Panc1 (cell line): ENCODE data around the gene INKA1. TPM values are rescaled to one million over a fixed set of nuclear protein-coding genes. Genes with fewer than 3 reads are reported as not detected.

ENCODE experiments used
- ATAC-seq: fragments of 200-7000 bp; cut with Tn5 transposase; 2 replicates; pipeline ENCODE4 v1.9.1; 2020; ENCODE audit warnings: mild to moderate bottlenecking, moderate library complexity
- Bru-seq: library from RNA; stranded (reverse); fragments of 400-500 nt; gene quantifications from one replicate; lab custom pipeline; 2021; lab: Mats Ljungman, UMichigan
- BruChase-seq, 2 experiments: library from RNA; stranded (reverse); fragments of 400-500 nt; gene quantifications; one replicate each; lab custom pipeline; 2021; lab: Mats Ljungman, UMichigan
- BruUV-seq: library from RNA; stranded (reverse); fragments of 400-500 nt; replicated peaks from 2 replicates; lab custom pipeline; 2021; lab: Mats Ljungman, UMichigan
- CTCF ChIA-PET: fragments of 300-600 bp; sonication (Branson Sonifier 250); formaldehyde crosslinking; loops from one replicate; lab custom pipeline; 2022; ENCODE audit warnings: antibody characterized with exemption; lab: Charles Lee
- POLR2A ChIA-PET: fragments of 300-600 bp; sonication (Branson Sonifier 250); formaldehyde crosslinking; loops from one replicate; lab custom pipeline; 2022; ENCODE audit warnings: antibody characterized with exemption; lab: Charles Lee
- DNase-seq: peaks from one replicate; pipeline ENCODE4 v3.0.0-alpha.2; 2010; ENCODE audit warnings: low read depth, low spot score
- H3K27ac ChIP-seq: 2 replicates; pipeline ENCODE4 v1.5.1; 2011; ENCODE audit warnings: mild to moderate bottlenecking, low read length, inconsistent platforms
- H3K27me3 ChIP-seq: fragments of 200-500 bp; sonication (Bioruptor generic); 2 replicates; pipeline ENCODE4 v1.6.0; 2014; ENCODE audit warnings: low read length, inconsistent platforms; ENCODE audit not compliant: control insufficient read depth, insufficient read depth
- H3K36me3 ChIP-seq: fragments of 200-500 bp; sonication (Bioruptor generic); 2 replicates; pipeline ENCODE4 v1.5.1; 2014; ENCODE audit warnings: inconsistent platforms, mild to moderate bottlenecking, low read length, moderate library complexity; ENCODE audit not compliant: control insufficient read depth, insufficient read depth
- H3K4me1 ChIP-seq: 2 replicates; pipeline ENCODE4 v1.5.1; 2011; ENCODE audit warnings: inconsistent platforms, mild to moderate bottlenecking, low read length, moderate library complexity; ENCODE audit not compliant: control insufficient read depth, insufficient read depth
- H3K4me3 ChIP-seq, 2 experiments: 2 replicates each; pipeline ENCODE4 v1.5.1; 2011 to 2012; ENCODE audit warnings: low read depth in 2 of 2, low read length in 2 of 2, mild to moderate bottlenecking in 2 of 2, inconsistent platforms in 1 of 2, moderate library complexity in 1 of 2
- H3K9me3 ChIP-seq: fragments of 200-500 bp; sonication (Bioruptor generic); 2 replicates; pipeline ENCODE4 v1.5.1; 2014; ENCODE audit warnings: low read depth, mild to moderate bottlenecking, inconsistent platforms, low read length, moderate library complexity; ENCODE audit not compliant: control insufficient read depth, insufficient read depth
- CTCF ChIP-seq: fragments of 450-650 bp; IDR thresholded peaks from 2 replicates; pipeline ENCODE4 v1.5.1; 2017; ENCODE audit warnings: mild to moderate bottlenecking
- POLR2AphosphoS5 ChIP-seq: IDR thresholded peaks from 2 replicates; pipeline ENCODE4 v1.6.1; 2012; ENCODE audit warnings: mild to moderate bottlenecking, low read depth, low read length, moderate library complexity
- SIN3A ChIP-seq: IDR thresholded peaks from 2 replicates; pipeline ENCODE4 v1.6.1; 2012; ENCODE audit warnings: low read depth, mild to moderate bottlenecking, low read length, moderate library complexity, borderline replicate concordance; ENCODE audit not compliant: insufficient read depth
- TCF7L2 ChIP-seq: IDR thresholded peaks from 2 replicates; pipeline ENCODE4 v1.6.1; 2011; ENCODE audit warnings: mild to moderate bottlenecking, low read depth, low read length, inconsistent platforms
- in situ Hi-C: cut with HindIII; loops from 2 replicates; pipeline ENCODE4 v1.10.0; 2016; ENCODE audit warnings: low sequenced_read_pairs, low pct_unique_long_range_greater_than_20kb
- intact Hi-C: fragments of 100-400 bp; cut with micrococcal nuclease; formaldehyde crosslinking; loops from one replicate; pipeline ENCODE4 v1.10.0; 2022; ENCODE audit not compliant: unreplicated experiment
- long read RNA-seq: library from polyadenylated mRNA; unstranded; transcript quantifications from one replicate; pipeline ENCODE4 v2.0.0, GENCODE V29; 2021; ENCODE audit not compliant: unreplicated experiment
- polyA plus RNA-seq: library from polyadenylated mRNA; unstranded; fragments of >200 nt; gene quantifications from one replicate; pipeline ENCODE4 v1.2.1, GENCODE V29; 2012; ENCODE audit warnings: missing spikeins; ENCODE audit not compliant: insufficient read length
- total RNA-seq: library from RNA; stranded (reverse); gene quantifications from one replicate; pipeline ENCODE4 v1.2.1, GENCODE V29; 2021; ENCODE audit not compliant: unreplicated experiment
- TF ChIP-seq, protein P1 (sequence below), 2 experiments: IDR thresholded peaks; 2 replicates each; pipeline ENCODE4 v1.6.1; 2011 to 2012; ENCODE audit warnings: low read depth in 2 of 2, control low read depth in 1 of 2, low read length in 1 of 2, mild to moderate bottlenecking in 1 of 2, moderate library complexity in 1 of 2; ENCODE audit not compliant: insufficient read depth in 1 of 2

The INKA1 gene
- total RNA-seq (2.2 TPM), Bru-seq, nascent RNA (percentile 19 among the genes with signal in this experiment), BruChase-seq, experiment 1, labeled RNA remaining after a 2-hour chase (percentile 32 among the genes with signal in this experiment), BruChase-seq, experiment 2, labeled RNA remaining after a 6-hour chase (not detected)
- polyA plus RNA-seq = 2.8 TPM
- long read RNA-seq = 0 reads

- Histone ChIP-seq H3K36me3 (no peaks in the 10 kb centered on the region), H3K4me3 (peak within 1 kb of the TSS; percentile 80), H3K27me3 (no peaks in the 10 kb centered on the region), H3K9me3 (no peaks in the 10 kb centered on the region), H3K4me1 (no peaks in the 10 kb centered on the region), H3K27ac (peak within 1 kb of the TSS; percentile 61)
- intact Hi-C loops (loop anchor here (1.0 to 5.0 kb wide), 2 partner anchors 36 to 104 kb away; no protein-coding TSS in a partner anchor), in situ Hi-C loops (no loop called here)
- TF ChIP-seq SIN3A = no peak
- TF ChIP-seq CTCF = peak; percentile 87
- TF ChIP-seq, protein P1, sequence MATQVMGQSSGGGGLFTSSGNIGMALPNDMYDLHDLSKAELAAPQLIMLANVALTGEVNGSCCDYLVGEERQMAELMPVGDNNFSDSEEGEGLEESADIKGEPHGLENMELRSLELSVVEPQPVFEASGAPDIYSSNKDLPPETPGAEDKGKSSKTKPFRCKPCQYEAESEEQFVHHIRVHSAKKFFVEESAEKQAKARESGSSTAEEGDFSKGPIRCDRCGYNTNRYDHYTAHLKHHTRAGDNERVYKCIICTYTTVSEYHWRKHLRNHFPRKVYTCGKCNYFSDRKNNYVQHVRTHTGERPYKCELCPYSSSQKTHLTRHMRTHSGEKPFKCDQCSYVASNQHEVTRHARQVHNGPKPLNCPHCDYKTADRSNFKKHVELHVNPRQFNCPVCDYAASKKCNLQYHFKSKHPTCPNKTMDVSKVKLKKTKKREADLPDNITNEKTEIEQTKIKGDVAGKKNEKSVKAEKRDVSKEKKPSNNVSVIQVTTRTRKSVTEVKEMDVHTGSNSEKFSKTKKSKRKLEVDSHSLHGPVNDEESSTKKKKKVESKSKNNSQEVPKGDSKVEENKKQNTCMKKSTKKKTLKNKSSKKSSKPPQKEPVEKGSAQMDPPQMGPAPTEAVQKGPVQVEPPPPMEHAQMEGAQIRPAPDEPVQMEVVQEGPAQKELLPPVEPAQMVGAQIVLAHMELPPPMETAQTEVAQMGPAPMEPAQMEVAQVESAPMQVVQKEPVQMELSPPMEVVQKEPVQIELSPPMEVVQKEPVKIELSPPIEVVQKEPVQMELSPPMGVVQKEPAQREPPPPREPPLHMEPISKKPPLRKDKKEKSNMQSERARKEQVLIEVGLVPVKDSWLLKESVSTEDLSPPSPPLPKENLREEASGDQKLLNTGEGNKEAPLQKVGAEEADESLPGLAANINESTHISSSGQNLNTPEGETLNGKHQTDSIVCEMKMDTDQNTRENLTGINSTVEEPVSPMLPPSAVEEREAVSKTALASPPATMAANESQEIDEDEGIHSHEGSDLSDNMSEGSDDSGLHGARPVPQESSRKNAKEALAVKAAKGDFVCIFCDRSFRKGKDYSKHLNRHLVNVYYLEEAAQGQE (IDR thresholded peaks at IDR 0.05; ENCODE audit: insufficient read depth in 1 of 2, low read depth in 2 of 2, low read length in 1 of 2) = peak in 1 of 2 experiments; percentile 62; a peak in 1 of 4 replicates
- no peak for TF ChIP-seq POLR2AphosphoS5
- TF ChIP-seq TCF7L2 = no peak
- ChIA-PET CTCF (interaction anchor here (0.5 to 2.7 kb wide), 10 partner anchors 12 to 244 kb away, joined by 3 to 19 read pairs (median 5); partner anchors contain the start of gene MON1A), POLR2A (interaction anchor here (0.6 kb wide), 1 partner anchor 68 kb away, joined by 12 read pairs; no protein-coding TSS in a partner anchor)
- DNase-seq = peak; percentile 64
- ATAC-seq = peak; percentile 90
- no TSS peak for BruUV-seq
Measured at GRCh38 chr3:49802719-49803464, at the start of gene INKA1. Gene INKA1, plus strand, starts transcription at chr3:49803261. Its CDS starts 132 bp downstream, at chr3:49803393.

DNA sequence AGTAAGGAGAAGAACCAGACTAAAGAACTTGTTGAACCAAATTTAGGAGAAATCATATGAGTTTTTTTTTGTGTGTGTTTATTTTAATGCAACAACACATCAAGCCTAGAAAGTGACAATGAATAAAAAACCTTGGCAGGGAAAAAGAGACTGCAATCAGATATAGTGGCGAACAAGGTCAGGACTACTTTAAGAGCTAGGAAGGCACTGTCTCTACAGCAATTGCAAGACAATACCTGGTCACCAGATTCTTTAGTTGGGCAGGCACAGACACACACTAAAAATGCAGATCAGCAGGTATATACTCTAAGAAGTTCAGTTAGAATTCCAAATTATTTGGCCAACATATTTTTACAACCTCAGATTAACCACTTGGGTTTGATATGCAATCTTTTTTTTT, 48.5 kb upstream of the INKA1 start:
- no peak overlapping the region for H3K27ac ChIP-seq
- intact Hi-C loops (no loop called here), in situ Hi-C loops (no loop called here)
- ChIA-PET CTCF (no interaction called here), POLR2A (no interaction called here)
- TF ChIP-seq CTCF (no peak), SIN3A (no peak), POLR2AphosphoS5 (no peak), TCF7L2 (no peak)
- TF ChIP-seq, protein P1 (IDR thresholded peaks at IDR 0.05; ENCODE audit: insufficient read depth in 1 of 2, low read depth in 2 of 2, low read length in 1 of 2) = no peak
- H3K9me3 ChIP-seq = no peaks in the 10 kb centered on the region
- no TSS peak for BruUV-seq
- no peaks in the 10 kb centered on the region for H3K27me3 ChIP-seq
- no peak for DNase-seq
- no peak for ATAC-seq
- no peak overlapping the region for H3K4me3 ChIP-seq
- no peaks in the 10 kb centered on the region for H3K4me1 ChIP-seq
- no peaks in the 10 kb centered on the region for H3K36me3 ChIP-seq
